GM19372 (cell line): Measurements from ENCODE around the gene ZNRF4.

Experiments
- ATAC-seq: cut with Tn5 transposase; IDR thresholded peaks from one replicate; pipeline ENCODE4 v1.9.1; 2021; ENCODE audit warnings: mild to moderate bottlenecking, low read depth, moderate library complexity; ENCODE audit not compliant: unreplicated experiment

The ZNRF4 gene

GRCh38 chr19:5498830-5499550, 43.8 kb downstream of the ZNRF4 start:
- no peak for ATAC-seq

GRCh38 chr19:5501907-5502306, 46.7 kb downstream of the ZNRF4 start:
- ATAC-seq: no peak

GRCh38 chr19:5503598-5503997, 48.4 kb downstream of the ZNRF4 start:
- ATAC-seq: no peak

- ATAC-seq: no peak
These were observed 48.9 kb downstream of the ZNRF4 start for GRCh38 chr19:5504114-5504513.
